Adrenal gland (tissue), 12 donors: ENCODE measurements around the gene RPEL1. TPM values are rescaled to one million over a fixed set of nuclear protein-coding genes. Genes with fewer than 3 reads are reported as not detected.

Experiments used
- DNase-seq, 7 donors: peaks; one replicate each; pipeline ENCODE4 v3.0.0-alpha.2; 2019 to 2020
- H3K27ac ChIP-seq, 5 donors: fragments of 200-600 bp; sonication (generic) in 4 of 5; 1 replicate in 3 of 5; 2 replicates in 2 of 5; pipeline versions ENCODE4 v1.5.1 to v1.8.0; 2016 to 2020; ENCODE audit warnings: mild to moderate bottlenecking in 1 of 5
- H3K27me3 ChIP-seq: fragments of 200-600 bp; 2 replicates; pipeline ENCODE4 v1.8.0; 2021
- H3K36me3 ChIP-seq, 2 donors: fragments of 200-600 bp; replicated peaks in 1 of 2; 1 replicate in 1 of 2; 2 replicates in 1 of 2; pipeline versions ENCODE4 v1.5.1 to v1.8.0; 2018 to 2022
- H3K4me1 ChIP-seq, 2 donors: fragments of 200-600 bp; replicated peaks in 1 of 2; 1 replicate in 1 of 2; 2 replicates in 1 of 2; pipeline versions ENCODE4 v1.5.1 to v1.8.0; 2018 to 2021
- H3K4me3 ChIP-seq, 4 donors: fragments of 200-600 bp; sonication (generic) in 3 of 4; one replicate each; pipeline ENCODE4 v1.5.1; 2016 to 2018
- H3K9me3 ChIP-seq, 3 donors: fragments of 200-600 bp; sonication (generic) in 1 of 3; replicated peaks in 1 of 3; 1 replicate in 2 of 3; 2 replicates in 1 of 3; pipeline versions ENCODE4 v1.5.1 to v1.8.0; 2016 to 2021
- POLR2A ChIP-seq, 2 donors: fragments of 450-650 bp; IDR thresholded peaks; one replicate each; pipeline ENCODE4 v1.6.1; 2017; ENCODE audit warnings: antibody characterized with exemption in 2 of 2, mild to moderate bottlenecking in 2 of 2, moderate library complexity in 1 of 2
- WGBS, 4 donors: extraction: QIAGEN DNeasy Blood & Tissue Kit in 2 of 4; methylation state at CpG; one replicate each; pipeline versions ENCODE4 v1.1.5 to v1.1.7; 2013 to 2017; 5-methylcytosine and 5-hydroxymethylcytosine counted together
- intact Hi-C, 2 donors: fragments of 100-400 bp; cut with DNase I; formaldehyde crosslinking; loops; one replicate each; pipeline versions ENCODE4 v1.14.1 to v1.15.0; 2022 to 2023
- polyA plus RNA-seq, 3 donors: library from polyadenylated mRNA; stranded (reverse); fragments of 200-250 nt in 2 of 3; fragments of 350-450 nt in 1 of 3; fragmentation: Illumina TruSeq in 1 of 3; extraction: RNeasy Lipid Tissue Mini Kit (QIAGEN cat#74804) in 1 of 3; gene quantifications; one replicate each; pipeline ENCODE4 v1.2.3, GENCODE V29; 2013 to 2014
- total RNA-seq, 9 donors: library from RNA; depleted of rRNA in 4 of 9; stranded (reverse); fragments of >200 nt in 4 of 9; fragments of 120-200 nt in 1 of 9; fragmentation: NEBNext Ultra II Directional in 1 of 9; extraction: Animal tissue kit (Norgen Biotek cat#: 25700) in 1 of 9; gene quantifications; one replicate each; pipeline versions ENCODE4 v1.1.0 to v1.2.4, GENCODE V29; 2013 to 2023
- TF ChIP-seq, protein P1 (sequence below), 6 experiments: fragments of 450-650 bp in 4 of 6; fragments of 200-600 bp in 2 of 6; sonication (generic) in 1 of 6; IDR thresholded peaks; 1 replicate in 5 of 6; 2 replicates in 1 of 6; pipeline versions ENCODE4 v1.5.1 to v1.8.0; 2016 to 2021; ENCODE audit warnings: antibody characterized with exemption in 6 of 6, mild to moderate bottlenecking in 2 of 6, moderate library complexity in 1 of 6
- donor health status: healthy with polysubstance abuse.
- donor health status: Bipolar disorder and iron deficiency.
- donor health status: DM: yes; HTN: yes; CAD: no.
- donor health status: DM: no; HTN: no; CAD: no.
- donor health status: DM: no; HTN: no; CAD: no.
- donor health status: DM: yes; HTN: yes; CAD: no.

Gene RPEL1
- total and polyA plus RNA-seq, 12 donors = 0.09 to 0.11 TPM; not detected in 10

DNA sequence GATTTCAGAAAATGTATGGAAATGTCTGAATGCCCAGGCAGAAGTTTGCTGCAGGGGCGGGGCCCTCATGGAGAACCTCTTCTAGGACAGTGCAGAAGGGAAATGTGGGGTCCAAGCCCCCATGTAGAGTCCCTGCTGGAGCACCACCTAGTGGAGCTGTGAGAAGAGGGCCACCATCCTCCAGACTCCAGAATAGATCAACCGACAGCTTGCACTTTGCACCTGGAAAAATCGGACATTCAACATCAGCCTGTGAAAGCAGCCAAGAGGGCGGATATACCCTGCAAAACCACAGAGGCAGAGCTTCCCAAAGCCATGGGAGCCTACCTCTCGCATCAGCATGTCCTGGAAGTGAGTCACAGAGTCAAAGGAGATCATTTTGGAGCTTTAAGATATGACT lies 14.3 kb downstream of the RPEL1 start:
- no peak for DNase-seq
- TF ChIP-seq POLR2A (IDR thresholded peaks at IDR 0.05) = no peak
- TF ChIP-seq, protein P1, sequence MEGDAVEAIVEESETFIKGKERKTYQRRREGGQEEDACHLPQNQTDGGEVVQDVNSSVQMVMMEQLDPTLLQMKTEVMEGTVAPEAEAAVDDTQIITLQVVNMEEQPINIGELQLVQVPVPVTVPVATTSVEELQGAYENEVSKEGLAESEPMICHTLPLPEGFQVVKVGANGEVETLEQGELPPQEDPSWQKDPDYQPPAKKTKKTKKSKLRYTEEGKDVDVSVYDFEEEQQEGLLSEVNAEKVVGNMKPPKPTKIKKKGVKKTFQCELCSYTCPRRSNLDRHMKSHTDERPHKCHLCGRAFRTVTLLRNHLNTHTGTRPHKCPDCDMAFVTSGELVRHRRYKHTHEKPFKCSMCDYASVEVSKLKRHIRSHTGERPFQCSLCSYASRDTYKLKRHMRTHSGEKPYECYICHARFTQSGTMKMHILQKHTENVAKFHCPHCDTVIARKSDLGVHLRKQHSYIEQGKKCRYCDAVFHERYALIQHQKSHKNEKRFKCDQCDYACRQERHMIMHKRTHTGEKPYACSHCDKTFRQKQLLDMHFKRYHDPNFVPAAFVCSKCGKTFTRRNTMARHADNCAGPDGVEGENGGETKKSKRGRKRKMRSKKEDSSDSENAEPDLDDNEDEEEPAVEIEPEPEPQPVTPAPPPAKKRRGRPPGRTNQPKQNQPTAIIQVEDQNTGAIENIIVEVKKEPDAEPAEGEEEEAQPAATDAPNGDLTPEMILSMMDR (IDR thresholded peaks at IDR 0.05) = no peak
- intact Hi-C loops = no loop called here
- Histone ChIP-seq H3K27ac (no peak overlapping the region), H3K36me3 (no peaks in the 10 kb centered on the region), H3K4me1 (no peaks in the 10 kb centered on the region), H3K27me3 (no peaks in the 10 kb centered on the region), H3K9me3 (no peaks in the 10 kb centered on the region), H3K4me3 (no peak overlapping the region)
- 84 to 90% (median 86%) methylated on average over 2 to 5 of the region's 5 CpGs for WGBS, 4 donors

- intact Hi-C loops = no loop called here
- Histone ChIP-seq H3K27ac (no peak overlapping the region), H3K27me3 (no peaks in the 10 kb centered on the region), H3K9me3 (no peaks in the 10 kb centered on the region), H3K4me3 (no peak overlapping the region), H3K36me3 (no peaks in the 10 kb centered on the region), H3K4me1 (no peaks in the 10 kb centered on the region)
- DNase-seq = no peak
- TF ChIP-seq, protein P1 (IDR thresholded peaks at IDR 0.05) = no peak
- TF ChIP-seq POLR2A (IDR thresholded peaks at IDR 0.05) = no peak
- WGBS, 4 donors = 59 to 84% (median 75%) methylated on average over 3 of the region's 3 CpGs
Observed at GRCh38 chr10:103262229-103262628, 16.5 kb downstream of the RPEL1 start.

DNA sequence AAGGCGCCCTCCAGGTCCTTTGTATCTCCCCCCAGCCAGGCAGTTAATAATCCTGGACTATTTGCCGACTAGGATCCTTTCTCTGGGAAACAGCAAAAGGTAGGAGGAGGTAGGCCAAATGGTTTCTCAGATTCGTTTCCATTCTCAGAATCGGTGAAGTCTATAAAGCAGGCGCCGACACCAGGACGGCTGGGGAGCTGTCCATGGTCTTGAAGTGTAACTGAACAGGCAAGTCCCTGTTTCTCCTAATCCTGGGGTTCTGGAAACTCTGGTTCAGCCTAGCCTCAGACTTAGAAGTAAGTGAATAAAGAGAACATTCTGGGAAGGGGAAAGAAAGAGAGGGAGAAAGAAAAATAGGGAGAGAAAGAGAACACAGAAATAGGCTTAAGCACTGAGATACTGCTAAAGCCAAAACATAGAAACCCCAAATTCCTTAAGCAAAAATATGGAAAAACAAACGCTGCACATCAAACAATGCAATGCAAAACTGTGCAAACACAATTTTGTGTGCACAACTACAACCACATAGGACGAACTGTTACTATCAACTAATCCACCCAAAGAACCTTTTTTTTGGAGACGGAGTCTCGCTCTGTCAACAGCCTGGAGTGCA lies 20.1 kb downstream of the RPEL1 start:
- Histone ChIP-seq H3K27ac (no peak overlapping the region), H3K9me3 (no peaks in the 10 kb centered on the region), H3K36me3 (no peaks in the 10 kb centered on the region), H3K4me3 (no peak overlapping the region), H3K27me3 (no peaks in the 10 kb centered on the region), H3K4me1 (no peaks in the 10 kb centered on the region)
- 29 to 38% (median 34%) methylated on average over 11 of the region's 11 CpGs for WGBS, 4 donors
- no peak for TF ChIP-seq POLR2A (IDR thresholded peaks at IDR 0.05)
- TF ChIP-seq, protein P1 (IDR thresholded peaks at IDR 0.05) = no peak
- DNase-seq = peak; percentile 57 to 83 (median 75)
- intact Hi-C loops = no loop called here

GRCh38 chr10:103273041-103273441 lies 27.4 kb downstream of the RPEL1 start:
- peak; percentile 59 to 84 (median 75) for DNase-seq
- TF ChIP-seq POLR2A (IDR thresholded peaks at IDR 0.05) = no peak
- TF ChIP-seq, protein P1 (IDR thresholded peaks at IDR 0.05) = no peak
- no peaks in the 10 kb centered on the region for H3K9me3 ChIP-seq
- peaks cover 21% of the 10 kb centered on the region for H3K27me3 ChIP-seq
- intact Hi-C loops = no loop called here
- H3K4me1 ChIP-seq = peaks cover 8 to 20% of the 10 kb centered on the region in 2 donors
- 19 to 44% (median 30%) methylated on average over 4 of the region's 4 CpGs for WGBS, 4 donors
- peak overlapping the region in 1 of 5 donors; percentile 67 for H3K27ac ChIP-seq
- no peaks in the 10 kb centered on the region for H3K36me3 ChIP-seq
- H3K4me3 ChIP-seq = no peak overlapping the region
